Activated CD8-positive, alpha-beta memory T cell treated with anti-CD3 and anti-CD28 coated beads, Interleukin-2, amount 50 U/mL, for 24 hours (primary cell): ENCODE results near the gene PLCG2.
A peak's percentile ranks its signal among the peaks of the same experiment; 100 is the strongest.
"Not testable (repeated sequence)": the region's sequence is repeated elsewhere in the genome, so short reads cannot be mapped to it uniquely, and the experiment has no call there.

Experiments
- DNase-seq: peaks from one replicate; pipeline ENCODE4 v3.0.0-alpha.2; 2020; ENCODE audit errors: extremely low read depth

The PLCG2 gene

DNA sequence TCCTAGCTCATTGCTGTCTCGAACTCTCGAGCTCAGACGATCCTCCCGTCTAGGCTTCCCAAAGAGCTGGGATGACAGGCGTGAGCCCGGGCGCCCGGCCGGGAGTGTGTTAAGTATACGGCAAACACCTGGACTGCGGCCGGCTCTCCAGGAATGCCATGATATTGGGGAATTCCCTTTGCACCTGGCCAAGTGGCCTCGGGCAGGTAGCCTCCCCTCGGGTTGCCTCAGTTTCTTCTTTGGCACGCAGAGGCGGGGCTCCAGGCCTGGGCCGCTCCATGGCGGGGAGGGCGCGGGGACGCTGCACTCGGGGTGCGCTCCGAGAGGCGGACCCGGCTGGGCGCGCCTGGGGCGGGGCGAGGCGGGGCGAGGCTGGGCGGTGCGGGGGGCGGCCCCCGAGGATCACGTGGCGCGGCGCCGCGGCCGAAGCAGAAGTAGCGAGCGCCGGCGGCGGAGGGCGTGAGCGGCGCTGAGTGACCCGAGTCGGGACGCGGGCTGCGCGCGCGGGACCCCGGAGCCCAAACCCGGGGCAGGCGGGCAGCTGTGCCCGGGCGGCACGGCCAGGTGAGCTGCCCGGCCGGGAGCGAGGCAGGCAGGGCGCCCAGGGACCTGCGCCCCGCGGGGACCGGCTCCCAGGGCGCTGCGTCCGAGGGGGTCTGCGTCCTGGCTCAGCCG, at the start of gene PLCG2:
TSS of gene PLCG2 (plus strand) at position 431 of the 675 bp plus-strand sequence. CDS start 6,699 bp downstream, outside the sequence.
- DNase-seq, result peak; percentile 37

DNA sequence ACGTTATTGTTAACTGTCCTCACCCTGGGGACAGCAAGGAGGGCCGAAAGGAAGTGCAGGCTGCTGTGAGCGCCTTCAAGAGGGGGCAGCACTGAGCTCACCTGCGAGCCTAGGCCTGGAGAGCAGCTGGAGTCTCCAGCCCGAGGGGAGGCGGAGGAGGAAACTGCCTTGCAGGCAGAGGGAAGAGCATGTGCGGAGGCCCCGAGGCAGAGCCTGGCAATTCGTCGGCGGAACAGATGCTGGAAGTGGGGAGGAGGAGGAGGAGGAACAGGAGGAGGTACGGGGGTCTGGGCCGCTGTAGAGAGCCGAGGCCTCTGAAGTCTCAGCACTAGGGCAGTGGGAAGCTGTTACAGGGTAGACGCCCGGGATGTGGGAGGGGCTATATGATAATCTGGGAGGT, 49.6 kb upstream of the PLCG2 start:
- no peak for DNase-seq

DNA sequence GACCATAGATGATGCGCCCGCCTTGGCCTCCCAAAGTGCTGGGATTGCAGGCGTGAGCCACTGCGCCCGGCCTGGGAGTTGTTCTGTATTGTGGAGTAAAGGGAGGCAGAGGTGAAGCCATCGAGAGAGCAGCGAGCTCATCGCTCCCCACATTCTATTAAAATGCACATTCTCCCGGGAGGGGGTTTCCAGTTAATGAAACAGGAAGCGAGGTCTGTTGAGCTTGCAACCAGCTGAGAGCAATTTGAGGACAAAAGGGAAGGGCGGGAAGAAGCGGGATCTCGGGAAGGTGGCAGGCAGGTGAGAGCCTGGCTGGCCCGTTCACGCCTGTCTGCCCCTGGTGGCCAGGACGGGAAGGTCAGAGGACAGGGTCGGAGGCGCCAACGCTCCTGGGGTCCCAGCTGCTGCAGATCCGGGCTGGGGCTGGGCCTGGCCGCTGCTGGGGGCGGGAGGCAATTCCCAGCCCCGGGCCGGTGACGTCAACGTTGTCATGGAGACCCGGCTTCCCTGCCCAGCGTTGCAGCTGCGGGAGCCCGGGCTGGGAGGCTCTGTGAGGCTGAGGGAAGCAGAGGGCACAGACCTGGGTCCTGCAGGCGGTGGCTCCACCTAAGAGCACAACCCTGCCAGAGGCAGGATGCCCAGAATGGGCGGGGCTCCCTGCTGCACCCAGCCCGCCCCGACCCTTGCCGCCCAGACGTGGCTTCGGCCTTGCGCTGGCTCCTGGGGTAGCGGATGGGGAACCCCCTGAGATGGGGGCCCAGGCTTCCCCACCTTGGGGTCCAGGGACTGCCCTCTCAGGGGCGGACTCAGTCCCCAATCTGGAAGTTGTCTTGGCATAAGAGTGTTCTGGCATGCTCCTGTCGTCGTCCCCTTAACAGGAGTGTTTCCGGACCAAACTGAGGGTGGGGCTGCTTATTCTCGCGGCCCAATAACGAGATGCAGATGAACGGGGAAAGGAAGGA, 48.7 kb upstream of the PLCG2 start:
- no peak for DNase-seq

DNA sequence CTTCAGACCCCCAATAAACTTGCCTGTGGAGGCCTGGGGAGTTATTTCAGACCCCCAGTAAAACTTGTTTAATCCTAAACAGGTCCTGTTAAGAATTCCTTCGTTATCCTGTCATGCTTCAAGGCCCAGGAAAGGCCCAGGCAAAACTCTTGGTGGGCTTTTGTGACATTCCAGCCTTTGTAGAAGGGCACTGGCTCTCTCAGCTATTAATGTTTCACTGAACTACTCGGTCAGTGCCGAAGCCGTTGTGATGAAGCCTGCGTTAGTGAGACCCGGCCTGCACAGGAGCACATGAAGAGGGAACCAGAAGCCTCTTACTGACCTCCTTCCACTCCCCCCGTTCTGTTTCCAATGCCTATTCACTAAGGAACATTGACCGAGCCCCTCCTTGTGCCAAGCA, 47.4 kb upstream of the PLCG2 start:
- no peak for DNase-seq

DNA sequence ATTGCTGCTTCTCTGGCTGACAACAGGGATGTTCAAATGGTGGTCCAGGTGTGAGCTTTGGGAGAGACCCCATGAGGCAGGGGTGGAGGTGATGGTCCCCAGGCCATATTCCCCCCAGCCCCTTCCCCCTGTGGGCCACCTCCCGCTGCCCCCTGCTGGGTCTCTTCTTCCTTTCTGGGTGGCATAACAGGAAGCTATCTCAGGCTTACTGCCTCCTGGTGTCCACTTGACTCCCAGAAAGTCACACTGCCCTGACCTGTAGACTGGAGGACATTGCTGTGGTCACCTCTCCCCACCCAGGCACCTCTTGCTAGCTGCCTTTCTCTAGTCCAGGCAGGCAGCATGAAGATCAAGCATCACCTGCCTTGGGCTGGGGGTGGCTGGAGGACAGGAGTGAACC, 46.4 kb upstream of the PLCG2 start:
- DNase-seq, result no peak

DNA sequence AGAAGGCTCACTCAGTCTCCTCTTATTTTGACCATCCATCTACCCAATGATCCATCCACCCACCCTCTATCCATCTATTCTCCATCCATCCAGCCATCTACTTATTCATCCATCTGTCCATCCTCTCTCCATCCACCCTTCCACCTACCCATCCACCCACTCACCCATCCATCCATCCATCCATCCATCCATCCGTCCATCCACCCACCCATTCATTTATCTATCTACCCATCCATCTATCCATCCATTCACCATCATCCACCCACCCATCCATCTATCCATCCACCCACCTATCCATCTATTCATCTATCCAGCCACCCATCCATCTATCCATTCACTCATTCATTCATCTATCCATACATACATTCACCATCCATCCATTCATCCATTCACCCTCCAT, 45.8 kb upstream of the PLCG2 start:
- DNase-seq, result no peak

DNA sequence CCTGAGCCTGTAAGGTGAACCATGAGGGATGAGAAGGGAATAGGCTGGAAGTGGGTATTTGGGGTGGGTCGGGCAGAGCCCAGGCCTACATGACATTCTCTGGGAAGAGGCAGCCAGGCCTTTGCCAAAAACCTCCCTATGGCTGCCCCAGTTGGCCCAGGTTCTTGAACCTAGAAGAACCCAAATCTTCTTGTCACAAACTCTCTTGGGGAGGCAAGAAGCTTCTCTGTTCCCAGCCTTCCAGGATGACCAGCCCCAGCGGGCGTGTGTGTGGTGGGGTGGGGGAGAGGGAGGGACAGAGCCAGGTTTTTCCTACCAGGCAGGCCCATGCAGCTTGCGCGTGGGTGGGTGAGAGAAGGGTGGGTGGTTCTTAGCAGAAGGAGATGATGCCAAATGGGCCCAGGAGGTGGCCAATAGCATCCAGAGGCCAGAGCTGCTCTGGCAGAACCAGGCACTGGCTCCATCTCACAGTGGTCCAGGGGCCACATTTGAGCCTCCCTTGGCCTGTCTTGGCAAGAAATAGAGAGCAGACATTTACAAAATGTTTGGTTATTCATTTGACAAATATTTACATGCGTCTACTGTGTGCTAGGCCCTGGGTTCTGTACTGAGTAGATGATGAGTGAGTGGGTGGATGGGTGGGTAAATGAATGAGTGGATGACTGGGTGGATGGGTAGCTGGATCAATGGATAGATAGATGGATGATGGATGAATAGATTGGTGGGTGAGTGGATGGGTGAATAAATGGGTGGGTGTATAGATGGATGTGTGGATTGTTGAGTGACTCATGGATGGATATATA, 44.3 kb upstream of the PLCG2 start:
- no peak for DNase-seq

DNA sequence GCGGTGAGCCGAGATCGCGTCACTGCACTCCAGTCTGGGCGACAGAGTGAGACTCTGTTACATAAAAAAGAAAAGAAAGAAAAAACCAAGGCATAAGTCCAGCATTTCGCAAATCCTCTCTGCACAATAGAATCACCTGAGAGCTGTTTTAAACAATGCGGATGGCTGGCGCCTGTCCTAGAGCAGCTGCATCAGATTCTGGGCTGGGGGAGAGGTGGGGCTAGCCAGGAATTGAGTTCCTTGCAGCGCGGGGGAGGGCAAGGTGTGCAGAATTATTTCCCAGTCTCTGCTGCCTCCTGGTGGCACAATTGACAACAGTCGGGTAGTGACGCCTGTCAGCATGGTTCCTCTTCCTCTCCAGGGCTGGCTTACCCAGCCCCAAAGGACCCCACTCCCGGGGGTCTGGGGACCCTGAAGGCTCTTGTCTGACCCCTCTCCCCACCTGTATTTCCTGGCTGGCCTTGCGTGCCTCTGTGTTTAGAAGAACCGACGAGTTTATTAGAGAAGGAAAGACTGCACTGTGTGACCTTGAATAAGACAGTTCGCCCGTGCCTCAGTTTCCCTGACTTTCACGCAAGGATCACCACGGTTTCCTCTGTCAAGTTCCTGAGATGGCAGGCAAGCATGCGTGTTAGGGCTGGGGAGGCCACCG, 41.1 kb upstream of the PLCG2 start:
- DNase-seq, result peak; percentile 67

DNA sequence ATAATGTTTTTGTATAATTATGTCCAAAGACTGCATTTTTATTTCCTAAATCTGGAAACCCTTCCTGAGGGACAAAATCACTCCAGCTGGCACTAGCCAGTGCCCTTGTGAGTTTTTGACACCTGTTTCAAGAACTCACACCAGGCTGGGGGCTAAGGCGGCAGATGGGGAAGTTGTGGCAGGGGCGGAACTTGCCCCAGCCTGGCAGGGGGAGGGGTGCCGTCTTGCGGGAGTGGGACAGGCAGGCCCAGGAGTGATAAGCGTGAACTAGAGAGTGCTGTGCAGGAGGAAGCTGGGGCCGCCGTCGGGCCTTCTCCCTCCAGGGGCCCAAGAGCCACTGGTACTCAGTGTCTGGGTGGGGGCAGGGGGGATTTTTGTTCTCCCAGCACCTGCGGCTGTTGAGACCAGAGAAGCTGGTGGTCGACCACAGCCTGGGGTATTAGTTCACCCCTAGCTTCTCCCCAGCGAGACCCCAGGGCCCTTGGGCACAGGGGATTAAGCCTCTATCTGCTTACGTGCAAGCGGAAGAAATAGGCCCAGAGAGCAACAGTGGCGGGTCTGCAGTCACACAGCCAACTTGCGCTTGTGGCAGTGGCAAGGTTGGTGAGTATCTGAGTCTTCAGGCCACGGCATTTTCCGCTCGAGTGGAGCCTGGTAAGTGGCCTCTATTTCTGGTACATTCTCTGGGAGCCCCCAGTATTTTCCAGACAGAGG, 40.2 kb upstream of the PLCG2 start:
- DNase-seq, result no peak

DNA sequence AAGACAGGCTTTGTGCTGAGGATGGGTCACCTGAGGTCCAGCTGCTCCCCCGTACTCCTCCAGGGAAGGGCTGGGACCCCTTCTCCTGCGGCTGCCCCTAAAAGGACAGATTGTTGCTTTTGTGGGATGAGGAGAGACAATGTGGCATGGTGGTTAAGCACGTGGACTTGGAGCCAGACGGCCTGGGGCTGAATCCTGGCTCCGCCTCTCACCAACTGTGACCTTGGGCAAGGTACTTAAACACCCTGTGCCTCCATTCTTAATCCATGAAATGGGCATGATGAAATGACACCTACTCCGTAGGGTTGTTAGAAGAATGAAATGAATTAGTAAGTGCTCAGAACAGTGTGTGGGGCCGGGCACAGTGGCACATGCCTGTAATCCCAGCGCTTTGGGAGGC, 39.6 kb upstream of the PLCG2 start:
- no peak for DNase-seq

DNA sequence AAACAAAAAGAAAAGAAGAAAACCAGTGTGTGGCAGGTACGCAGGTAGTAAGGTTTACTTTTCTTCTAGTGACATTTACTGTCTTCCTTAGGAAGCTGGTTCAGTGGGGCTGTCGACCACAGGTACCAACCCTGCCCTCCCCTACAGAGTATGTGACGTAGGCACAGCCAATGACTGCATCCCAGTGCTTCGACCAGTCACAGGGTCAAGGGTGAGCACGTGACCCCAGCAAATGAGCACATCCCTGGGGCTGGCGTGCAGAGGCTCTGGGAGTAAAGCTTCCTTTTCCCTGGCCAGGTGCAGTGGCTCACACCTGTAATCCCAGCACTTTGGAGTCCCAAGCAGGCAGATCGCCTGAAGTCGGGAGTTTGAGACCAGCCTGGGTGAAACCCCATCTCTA, 38.9 kb upstream of the PLCG2 start:
- DNase-seq, result no peak

DNA sequence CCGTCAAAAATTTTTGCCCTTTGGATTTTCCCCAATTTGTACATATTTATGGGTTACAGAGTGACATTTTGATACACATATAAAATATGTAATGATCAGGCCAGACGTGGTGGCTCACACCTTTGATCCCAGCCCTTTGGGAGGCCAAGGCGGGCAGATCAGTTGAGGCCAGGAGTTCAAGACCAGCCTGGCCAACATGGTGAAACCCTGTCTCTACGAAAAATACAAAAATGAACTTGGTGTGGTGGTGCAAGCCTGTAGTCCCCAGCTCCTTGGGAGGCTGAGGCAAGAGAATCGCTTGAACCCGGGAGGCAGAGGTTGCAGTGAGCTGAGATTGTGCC, 37.7 kb upstream of the PLCG2 start:
- DNase-seq, result not testable (repeated sequence)

DNA sequence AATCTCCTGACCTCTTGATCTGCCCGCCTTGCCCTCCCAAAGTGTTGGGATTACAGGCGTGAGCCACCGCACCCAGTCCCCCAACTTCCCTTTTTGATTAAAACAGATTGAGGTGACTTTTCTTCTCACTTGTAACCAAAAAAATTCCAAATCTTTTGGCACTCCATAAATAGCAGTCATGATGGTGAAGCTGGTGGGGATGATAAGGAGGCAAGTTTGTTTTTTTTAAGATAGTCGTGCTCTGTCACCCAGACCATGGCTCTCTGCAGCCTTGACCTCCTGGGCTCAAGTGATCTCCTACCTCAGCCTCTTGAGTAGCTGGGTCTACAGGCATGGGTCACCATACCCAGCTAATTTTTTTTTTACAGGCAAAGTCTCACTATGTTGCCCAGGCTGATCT, 34.7 kb upstream of the PLCG2 start:
- no peak for DNase-seq

DNA sequence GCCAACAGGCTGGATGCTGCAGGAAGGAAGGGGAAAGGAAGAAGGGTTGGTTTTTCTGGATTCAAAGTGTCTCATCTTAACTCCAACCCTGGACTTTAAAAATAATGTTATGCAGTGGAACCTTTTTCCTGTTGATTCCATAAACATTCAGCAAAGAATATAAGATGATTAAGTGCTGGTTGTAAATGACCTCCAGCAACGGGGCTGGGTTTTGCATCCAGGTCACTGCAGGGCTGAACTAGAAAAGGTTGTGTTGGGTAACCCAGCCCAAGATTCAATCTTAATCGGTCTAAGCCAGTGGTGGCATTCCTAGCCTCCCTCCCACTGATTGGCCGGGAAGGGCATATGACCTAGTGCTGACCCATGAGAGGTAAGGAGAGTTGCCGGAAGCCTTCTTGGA, 34.2 kb upstream of the PLCG2 start:
- DNase-seq, result no peak

DNA sequence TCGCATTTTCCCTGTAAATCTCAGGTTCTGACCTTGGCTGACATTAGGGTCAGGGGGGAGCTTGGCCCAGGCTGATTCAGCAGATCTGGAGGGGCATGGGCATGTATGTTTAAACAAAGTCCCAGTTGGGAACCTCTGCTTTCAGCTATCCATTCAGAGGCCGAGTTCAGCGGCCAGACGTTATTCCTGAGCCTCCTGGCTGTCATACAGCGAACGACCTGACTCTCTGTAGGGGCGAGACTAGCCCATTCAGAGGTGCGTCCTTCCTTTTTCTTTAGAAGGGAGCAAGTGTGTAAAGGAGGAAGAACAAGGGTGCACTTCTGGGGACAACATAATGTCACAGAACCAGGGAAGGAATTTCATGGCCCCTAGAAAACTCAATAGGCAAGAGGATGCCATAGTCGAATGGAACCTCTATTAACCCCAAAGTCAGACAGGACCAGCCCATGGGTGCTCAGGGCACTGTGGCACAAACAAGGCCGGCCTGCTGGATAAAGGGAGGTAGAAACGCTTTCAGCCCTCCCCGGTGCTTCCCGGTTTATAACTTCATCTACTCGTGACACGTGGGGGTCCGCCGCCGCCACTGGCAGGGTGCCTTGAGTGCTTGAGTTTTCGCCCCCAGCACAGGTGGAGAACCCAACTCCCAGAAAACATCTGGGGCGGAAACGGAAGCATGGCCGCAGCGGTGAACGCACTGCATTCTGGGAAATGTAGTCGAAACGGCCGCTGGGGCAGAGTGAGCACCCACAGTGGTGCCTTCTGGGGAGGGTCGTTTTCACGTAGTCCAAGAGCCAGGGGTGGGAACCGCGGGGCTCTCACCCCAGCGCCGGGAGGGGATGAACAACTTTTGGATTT, 33.2 kb upstream of the PLCG2 start:
- DNase-seq, result peak; percentile 51

DNA sequence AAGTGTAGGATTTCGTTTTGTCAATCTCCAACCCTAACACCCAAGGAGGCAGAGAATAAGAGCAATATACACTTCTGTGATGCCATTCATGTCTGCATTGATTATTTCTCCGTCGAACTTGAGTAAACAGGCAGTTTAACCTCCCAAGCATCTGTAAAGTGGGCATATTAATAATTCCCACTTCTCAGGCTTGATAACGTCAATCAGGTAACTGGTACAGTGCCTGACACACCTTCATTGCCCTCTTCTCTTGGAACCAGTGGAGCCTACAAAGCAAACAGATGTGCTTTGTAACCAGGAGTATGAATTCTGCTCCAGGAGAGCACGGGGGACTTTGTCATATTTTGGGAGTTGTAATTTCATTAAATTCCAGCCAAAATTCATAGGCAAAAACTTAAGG, 32.5 kb upstream of the PLCG2 start:
- no peak for DNase-seq

DNA sequence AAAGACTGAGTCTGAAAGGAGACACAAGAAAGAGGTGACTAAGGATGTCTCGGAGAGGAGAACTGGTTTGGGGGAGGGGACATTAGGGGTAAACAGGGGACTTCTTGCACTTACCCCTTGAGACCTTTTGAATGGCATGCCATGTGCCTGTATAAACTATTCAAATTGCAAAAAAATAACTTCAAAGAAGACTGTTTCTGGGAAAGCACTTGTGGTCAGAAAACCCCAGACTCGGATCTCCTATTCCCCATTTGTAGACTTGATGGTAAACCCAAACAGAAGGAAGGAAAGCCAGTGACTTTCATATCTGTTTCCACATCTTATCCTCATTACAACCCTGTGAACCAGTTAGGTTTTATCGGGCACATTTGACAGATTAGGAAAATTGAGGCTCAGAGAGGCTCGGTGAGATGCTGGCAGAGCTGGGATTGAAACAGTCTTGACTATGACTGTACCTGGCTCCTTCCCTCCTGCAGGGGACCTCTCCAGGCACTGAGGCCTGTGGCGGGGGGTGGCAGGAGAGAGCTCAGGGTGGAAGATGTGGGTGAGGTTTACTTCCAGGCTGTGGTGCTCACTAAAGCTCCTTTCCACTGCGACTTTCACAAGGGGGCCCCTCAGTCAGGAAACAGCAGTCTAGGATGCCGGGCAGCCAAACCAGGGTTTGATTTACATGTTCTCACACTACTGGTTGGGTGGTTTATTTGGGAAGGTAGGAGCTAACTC, 30.5 kb upstream of the PLCG2 start:
- no peak for DNase-seq

DNA sequence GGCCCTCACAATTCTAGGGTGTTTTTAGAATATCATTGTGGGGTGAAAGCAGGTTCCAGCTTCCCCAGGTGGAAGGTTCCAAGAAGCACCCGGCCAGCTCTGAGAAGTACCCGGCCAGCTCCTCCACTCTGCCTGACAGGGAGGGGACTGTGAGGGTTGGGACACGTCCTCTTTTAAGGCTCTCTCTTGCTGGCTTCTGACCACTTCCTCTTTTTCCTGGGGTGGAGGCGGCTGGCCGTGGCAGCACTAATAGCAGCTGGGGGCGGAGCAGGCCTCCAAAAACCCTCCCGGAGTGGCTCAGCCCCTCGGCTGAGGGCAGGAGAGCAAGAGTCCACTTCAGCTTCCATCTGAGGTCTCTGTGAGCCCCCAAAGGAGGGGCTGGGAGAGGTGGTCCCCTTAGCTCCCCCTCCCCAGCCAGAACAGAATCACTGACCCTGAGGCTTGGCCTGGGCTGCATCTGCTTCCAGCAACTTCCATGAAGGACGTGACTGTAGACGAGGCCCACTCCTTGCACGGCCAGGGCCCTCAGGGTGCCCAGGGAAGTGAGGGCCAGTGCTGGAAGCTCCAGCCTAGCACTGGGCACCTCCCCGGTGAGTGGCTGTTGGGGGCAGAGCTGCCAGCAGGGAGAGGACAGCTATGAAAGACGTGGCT, 26.7 kb upstream of the PLCG2 start:
- DNase-seq, result no peak

DNA sequence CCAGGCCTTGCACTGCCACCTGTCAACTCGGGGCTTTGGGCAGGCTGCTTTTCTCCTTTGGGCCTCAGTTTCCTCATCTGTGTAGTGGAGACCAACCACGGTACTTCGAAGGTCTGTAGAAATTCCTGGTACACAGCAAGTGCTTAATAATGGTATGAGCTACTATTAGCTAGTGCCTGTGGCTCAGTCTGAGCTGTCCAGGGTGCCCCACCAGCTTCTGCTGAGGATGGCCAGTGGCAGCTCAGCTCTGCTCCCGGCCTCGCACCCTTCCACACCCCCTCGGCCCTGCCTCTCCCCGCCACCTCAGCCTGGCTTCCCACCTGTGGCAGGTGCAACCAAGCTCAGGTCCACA, 26.2 kb upstream of the PLCG2 start:
- DNase-seq, result no peak
